GM12874 (cell line): ENCODE results near the gene MIEF1.

Experiments
- CTCF ChIP-seq: IDR thresholded peaks from 2 replicates; pipeline ENCODE4 v1.5.1; 2011; ENCODE audit warnings: low read depth, mild to moderate bottlenecking, control low read depth, low read length, moderate library complexity; ENCODE audit not compliant: insufficient read depth

MIEF1 gene

GRCh38 chr22:39562839-39563489 lies 60.9 kb downstream of the MIEF1 start:
- TF ChIP-seq CTCF, result no peak

- no peak for TF ChIP-seq CTCF
Measured at GRCh38 chr22:39563571-39564428, 61.7 kb downstream of the MIEF1 start.

GRCh38 chr22:39565414-39565944 lies 63.4 kb downstream of the MIEF1 start:
- no peak for TF ChIP-seq CTCF

GRCh38 chr22:39567135-39567946 lies 65.3 kb downstream of the MIEF1 start:
- no peak for TF ChIP-seq CTCF
